Effector memory CD8-positive, alpha-beta T cell (primary cell): ENCODE results near the gene MBD5.
A peak's percentile ranks its signal among the peaks of the same experiment; 100 is the strongest.

Source experiments
- ATAC-seq: fragments of 150-1000 bp; cut with Tn5 transposase; replicated peaks from 2 replicates; pipeline ENCODE4 v1.10.0; 2021; ENCODE audit warnings: mild to moderate bottlenecking, moderate library complexity
- DNase-seq, 3 experiments: peaks; one replicate each; pipeline ENCODE4 v3.0.0; 2021
- H3K27ac Mint-ChIP-seq, 2 donors: one replicate each; pipeline ENCODE4 v1.8.0; 2022; ENCODE audit warnings: mild to moderate bottlenecking in 2 of 2, mixed read lengths in 2 of 2, moderate library complexity in 2 of 2
- H3K27me3 Mint-ChIP-seq, 2 donors: one replicate each; pipeline ENCODE4 v1.8.0; 2022; ENCODE audit warnings: mixed read lengths in 2 of 2
- H3K36me3 Mint-ChIP-seq: one replicate; pipeline ENCODE4 v1.8.0; 2022; ENCODE audit warnings: mild to moderate bottlenecking, moderate library complexity, mixed read lengths; ENCODE audit not compliant: insufficient read depth
- H3K4me1 Mint-ChIP-seq, 2 donors: one replicate each; pipeline ENCODE4 v1.8.0; 2022; ENCODE audit warnings: low read depth in 2 of 2, mixed read lengths in 2 of 2
- H3K4me3 Mint-ChIP-seq, 2 donors: one replicate each; pipeline ENCODE4 v1.8.0; 2022; ENCODE audit warnings: mild to moderate bottlenecking in 2 of 2, mixed read lengths in 2 of 2, moderate library complexity in 2 of 2
- H3K9me3 Mint-ChIP-seq, 2 donors: one replicate each; pipeline ENCODE4 v1.8.0; 2022; ENCODE audit warnings: mixed read lengths in 2 of 2

The MBD5 gene

GRCh38 chr2:148259674-148260073, 238.8 kb downstream of the MBD5 start:
- DNase-seq (no peak), ATAC-seq (no peak)
- no peaks in the 10 kb centered on the region for H3K27me3 Mint-ChIP-seq
- no peak overlapping the region for H3K4me3 Mint-ChIP-seq
- H3K27ac Mint-ChIP-seq = no peak overlapping the region
- H3K36me3 Mint-ChIP-seq = no peaks in the 10 kb centered on the region
- peaks cover 4 to 8% of the 10 kb centered on the region in 2 donors for H3K9me3 Mint-ChIP-seq
- H3K4me1 Mint-ChIP-seq = peaks cover 0 to 2% of the 10 kb centered on the region in 2 donors

DNA sequence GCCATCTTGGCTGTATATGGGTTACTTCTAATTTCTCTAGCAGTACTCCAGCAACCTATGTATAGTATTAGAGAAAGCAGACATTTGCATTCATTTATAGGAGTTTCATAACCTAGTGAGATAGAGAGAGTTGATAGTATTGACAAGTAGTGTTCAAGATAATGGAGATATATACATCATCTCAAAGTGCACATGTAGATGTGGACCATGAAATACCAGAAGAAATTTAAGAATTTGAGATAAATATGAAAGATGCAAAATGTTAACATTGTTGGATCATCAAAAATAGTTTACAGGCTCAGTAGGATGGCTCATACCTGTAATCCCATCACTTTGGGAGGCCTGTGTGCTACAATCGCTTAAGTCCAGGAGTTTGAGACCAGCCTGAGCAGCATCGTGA, 243.0 kb downstream of the MBD5 start:
- ATAC-seq (no peak), DNase-seq (no peak)
- Mint-ChIP-seq H3K36me3 (no peaks in the 10 kb centered on the region), H3K27ac (peak overlapping the region in 1 of 2 donors; percentile 6), H3K27me3 (no peaks in the 10 kb centered on the region), H3K4me3 (no peak overlapping the region), H3K9me3 (peaks cover 4 to 6% of the 10 kb centered on the region in 2 donors), H3K4me1 (peaks cover 0 to 2% of the 10 kb centered on the region in 2 donors)

- ATAC-seq = no peak
These were observed 252.3 kb downstream of the MBD5 start for GRCh38 chr2:148273158-148273691.

GRCh38 chr2:148279216-148279615, 258.3 kb downstream of the MBD5 start:
- no peaks in the 10 kb centered on the region for H3K36me3 Mint-ChIP-seq
- no peak for ATAC-seq

More at GRCh38 chr2:148273158-148273691, 252.3 kb downstream of the MBD5 start:
- peaks cover 3% of the 10 kb centered on the region for H3K36me3 Mint-ChIP-seq
- H3K4me1 Mint-ChIP-seq = peaks cover 0 to 3% of the 10 kb centered on the region in 2 donors
- no peaks in the 10 kb centered on the region for H3K27me3 Mint-ChIP-seq
- H3K27ac Mint-ChIP-seq = no peak overlapping the region
- H3K4me3 Mint-ChIP-seq = no peak overlapping the region
- no peaks in the 10 kb centered on the region for H3K9me3 Mint-ChIP-seq
- DNase-seq = no peak

GRCh38 chr2:148282201-148282600, 261.3 kb downstream of the MBD5 start:
- peaks cover 0 to 1% of the 10 kb centered on the region in 2 donors for H3K9me3 Mint-ChIP-seq
- ATAC-seq (no peak), DNase-seq (no peak)
- H3K27ac Mint-ChIP-seq = no peak overlapping the region
- H3K4me1 Mint-ChIP-seq = peaks cover 3% of the 10 kb centered on the region in 2 donors
- no peaks in the 10 kb centered on the region for H3K27me3 Mint-ChIP-seq
- H3K4me3 Mint-ChIP-seq = no peak overlapping the region
- peaks cover 4% of the 10 kb centered on the region for H3K36me3 Mint-ChIP-seq

More at GRCh38 chr2:148279216-148279615, 258.3 kb downstream of the MBD5 start:
- no peaks in the 10 kb centered on the region for H3K9me3 Mint-ChIP-seq
- H3K27ac Mint-ChIP-seq = no peak overlapping the region
- H3K27me3 Mint-ChIP-seq = no peaks in the 10 kb centered on the region
- DNase-seq = no peak
- peaks cover 0 to 6% of the 10 kb centered on the region in 2 donors for H3K4me1 Mint-ChIP-seq
- no peak overlapping the region for H3K4me3 Mint-ChIP-seq

- H3K4me1 Mint-ChIP-seq = peaks cover 0 to 9% of the 10 kb centered on the region in 2 donors
- no peak overlapping the region for H3K27ac Mint-ChIP-seq
- no peaks in the 10 kb centered on the region for H3K36me3 Mint-ChIP-seq
- H3K4me3 Mint-ChIP-seq = no peak overlapping the region
- H3K9me3 Mint-ChIP-seq = no peaks in the 10 kb centered on the region
- ATAC-seq (no peak), DNase-seq (no peak)
- no peaks in the 10 kb centered on the region for H3K27me3 Mint-ChIP-seq
These were observed 271.5 kb downstream of the MBD5 start for GRCh38 chr2:148292431-148292830.

- no peak overlapping the region for H3K27ac Mint-ChIP-seq
- ATAC-seq (no peak), DNase-seq (no peak)
- H3K36me3 Mint-ChIP-seq = no peaks in the 10 kb centered on the region
- H3K27me3 Mint-ChIP-seq = no peaks in the 10 kb centered on the region
- H3K9me3 Mint-ChIP-seq = no peaks in the 10 kb centered on the region
- peaks cover 0 to 9% of the 10 kb centered on the region in 2 donors for H3K4me1 Mint-ChIP-seq
- no peak overlapping the region for H3K4me3 Mint-ChIP-seq
These were observed 277.3 kb downstream of the MBD5 start for GRCh38 chr2:148298196-148298595.

GRCh38 chr2:148299616-148300015, 278.7 kb downstream of the MBD5 start:
- Mint-ChIP-seq H3K36me3 (no peaks in the 10 kb centered on the region), H3K27me3 (no peaks in the 10 kb centered on the region), H3K4me3 (no peak overlapping the region), H3K4me1 (peaks cover 0 to 4% of the 10 kb centered on the region in 2 donors), H3K9me3 (no peaks in the 10 kb centered on the region), H3K27ac (no peak overlapping the region)
- DNase-seq (no peak), ATAC-seq (no peak)

DNA sequence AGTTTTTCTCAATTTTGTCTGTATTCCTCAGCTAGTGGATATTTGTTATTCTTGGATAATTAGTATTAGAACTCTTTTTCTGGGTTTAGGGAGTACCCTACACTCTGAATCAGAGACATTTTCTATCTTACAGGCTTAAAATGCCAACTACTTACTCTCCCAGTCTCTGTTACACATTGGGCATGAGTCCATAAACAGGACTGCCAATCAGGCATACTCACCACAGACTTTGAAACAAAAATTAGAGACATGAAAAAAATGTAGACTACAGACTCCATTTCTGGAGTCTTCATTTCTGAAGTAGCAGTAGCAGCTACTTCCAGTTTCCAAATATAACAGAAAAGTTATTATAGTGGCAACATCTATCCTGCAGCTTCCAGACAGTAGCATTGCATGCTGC, 279.7 kb downstream of the MBD5 start:
- Mint-ChIP-seq H3K36me3 (no peaks in the 10 kb centered on the region), H3K27me3 (no peaks in the 10 kb centered on the region), H3K4me3 (no peak overlapping the region), H3K27ac (no peak overlapping the region), H3K4me1 (no peaks in the 10 kb centered on the region), H3K9me3 (no peaks in the 10 kb centered on the region)
- no peak for DNase-seq
- ATAC-seq = no peak

DNA sequence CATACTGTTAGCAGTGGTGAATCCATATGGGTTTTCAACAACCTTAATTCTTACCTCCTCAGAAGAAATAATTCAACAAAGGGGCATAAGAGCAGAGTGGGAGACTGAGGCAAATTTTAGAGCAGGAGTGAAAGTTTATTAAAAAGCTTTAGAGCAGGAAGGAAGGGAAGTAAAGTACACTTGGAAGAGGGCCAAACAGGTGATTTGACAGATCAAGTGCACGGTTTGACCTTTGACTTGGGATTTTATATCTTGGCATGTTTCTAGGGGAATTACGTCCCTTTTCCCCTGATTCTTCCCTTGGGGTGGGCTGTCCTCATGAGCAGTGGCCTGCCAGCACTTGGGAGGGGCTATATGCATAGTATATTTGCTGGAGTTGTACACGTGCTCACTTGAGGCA, 280.5 kb downstream of the MBD5 start:
- DNase-seq = no peak
- Mint-ChIP-seq H3K27me3 (no peaks in the 10 kb centered on the region), H3K9me3 (no peaks in the 10 kb centered on the region), H3K27ac (no peak overlapping the region), H3K4me3 (no peak overlapping the region), H3K4me1 (no peaks in the 10 kb centered on the region), H3K36me3 (no peaks in the 10 kb centered on the region)
- no peak for ATAC-seq

DNA sequence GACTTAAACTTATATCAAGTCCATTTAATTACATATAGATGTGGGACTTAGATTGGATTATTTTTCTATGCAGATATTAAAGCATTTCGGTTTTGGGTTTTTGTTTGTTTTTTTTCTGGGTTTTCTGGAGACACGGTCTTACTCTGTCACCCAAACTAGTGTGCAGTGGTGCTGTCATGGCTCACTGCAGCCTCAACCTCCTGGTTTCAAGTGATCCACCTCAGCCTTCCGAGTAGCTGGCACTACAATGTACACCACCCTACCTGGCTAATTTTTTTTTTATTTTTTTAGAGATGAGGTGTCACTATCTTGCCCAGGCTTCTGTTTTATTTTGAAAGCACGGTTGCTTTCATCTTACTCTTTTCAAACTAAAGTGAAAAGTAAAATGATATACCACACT, 281.6 kb downstream of the MBD5 start:
- no peaks in the 10 kb centered on the region for H3K9me3 Mint-ChIP-seq
- no peak for ATAC-seq
- H3K36me3 Mint-ChIP-seq = no peaks in the 10 kb centered on the region
- no peak for DNase-seq
- H3K4me3 Mint-ChIP-seq = no peak overlapping the region
- H3K27ac Mint-ChIP-seq = no peak overlapping the region
- no peaks in the 10 kb centered on the region for H3K27me3 Mint-ChIP-seq
- no peaks in the 10 kb centered on the region for H3K4me1 Mint-ChIP-seq

DNA sequence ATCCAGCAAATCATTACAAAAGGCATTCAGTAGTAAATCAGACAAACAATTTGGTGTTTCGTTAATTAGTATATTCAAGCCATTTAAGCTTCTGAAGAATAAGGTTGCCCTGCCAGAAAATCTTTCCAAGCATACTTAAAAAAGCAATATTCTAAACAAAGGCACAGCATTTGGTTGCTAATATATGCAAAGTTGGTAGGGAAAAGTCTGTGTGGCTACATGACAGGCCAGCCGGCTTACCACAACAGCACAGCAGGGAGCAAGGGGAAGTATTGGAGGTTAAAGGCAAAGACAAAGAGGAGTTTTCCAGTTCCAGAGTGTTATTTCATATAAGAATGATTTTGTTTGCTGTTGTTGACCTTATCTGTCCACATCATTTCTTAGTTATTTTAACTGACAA, 282.3 kb downstream of the MBD5 start:
- no peak for ATAC-seq
- Mint-ChIP-seq H3K4me3 (no peak overlapping the region), H3K36me3 (no peaks in the 10 kb centered on the region), H3K27me3 (no peaks in the 10 kb centered on the region), H3K9me3 (no peaks in the 10 kb centered on the region), H3K4me1 (no peaks in the 10 kb centered on the region), H3K27ac (peak overlapping the region in 1 of 2 donors; percentile 19)
- no peak for DNase-seq

DNA sequence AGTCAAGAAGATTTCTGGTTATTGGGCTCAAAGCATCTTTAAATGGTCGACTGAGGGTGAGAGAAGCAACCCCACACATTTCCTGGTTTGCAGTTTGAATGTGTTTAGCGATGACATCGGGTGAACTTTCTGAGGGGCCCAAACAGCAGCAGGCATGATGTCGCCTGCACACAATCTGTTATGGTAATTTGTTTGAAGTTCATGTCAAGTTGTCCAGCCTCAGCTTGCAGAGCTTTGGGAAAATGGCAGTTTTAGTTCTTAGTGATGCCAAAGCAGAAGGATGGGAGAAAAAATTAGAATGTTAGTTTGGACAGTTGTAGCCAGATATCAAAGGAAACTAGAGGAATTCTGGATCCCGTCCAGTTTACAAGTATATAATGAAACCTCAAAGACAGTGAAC, 284.6 kb downstream of the MBD5 start:
- H3K27ac Mint-ChIP-seq = no peak overlapping the region
- ATAC-seq (no peak), DNase-seq (no peak)
- no peaks in the 10 kb centered on the region for H3K36me3 Mint-ChIP-seq
- H3K4me1 Mint-ChIP-seq = peaks cover 0 to 8% of the 10 kb centered on the region in 2 donors
- H3K9me3 Mint-ChIP-seq = no peaks in the 10 kb centered on the region
- H3K27me3 Mint-ChIP-seq = no peaks in the 10 kb centered on the region
- H3K4me3 Mint-ChIP-seq = no peak overlapping the region

DNA sequence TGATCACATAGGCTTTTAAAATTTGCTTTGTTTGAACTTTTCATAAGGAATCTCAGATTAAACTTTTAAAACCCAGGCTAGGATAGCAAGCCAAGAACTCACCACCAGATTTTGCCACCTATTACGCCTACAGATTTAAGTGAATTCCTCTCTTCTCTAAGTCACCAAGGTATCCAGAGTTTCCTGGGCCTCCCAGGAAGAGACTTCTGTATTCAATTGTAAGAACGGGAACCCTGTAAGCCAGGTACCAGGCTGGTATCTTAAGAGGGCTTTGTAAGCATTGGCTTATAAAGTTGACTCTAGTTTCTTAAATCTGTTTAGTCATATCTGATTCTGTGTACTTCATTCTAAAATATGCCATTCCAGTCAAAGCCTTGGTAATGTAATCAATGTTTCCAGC, 285.1 kb downstream of the MBD5 start:
- H3K27me3 Mint-ChIP-seq = no peaks in the 10 kb centered on the region
- H3K4me1 Mint-ChIP-seq = peaks cover 0 to 13% of the 10 kb centered on the region in 2 donors
- H3K36me3 Mint-ChIP-seq = no peaks in the 10 kb centered on the region
- DNase-seq (no peak), ATAC-seq (no peak)
- H3K9me3 Mint-ChIP-seq = no peaks in the 10 kb centered on the region
- H3K27ac Mint-ChIP-seq = no peak overlapping the region
- H3K4me3 Mint-ChIP-seq = no peak overlapping the region

- H3K27me3 Mint-ChIP-seq = no peaks in the 10 kb centered on the region
- H3K9me3 Mint-ChIP-seq = no peaks in the 10 kb centered on the region
- H3K4me1 Mint-ChIP-seq = peaks cover 8 to 12% of the 10 kb centered on the region in 2 donors
- no peak overlapping the region for H3K4me3 Mint-ChIP-seq
- H3K36me3 Mint-ChIP-seq = no peaks in the 10 kb centered on the region
- H3K27ac Mint-ChIP-seq = no peak overlapping the region
- no peak for ATAC-seq
- no peak for DNase-seq
These were observed 296.7 kb downstream of the MBD5 start for GRCh38 chr2:148317598-148317997.
